Stimulated activated CD4-positive, alpha-beta T cell treated with anti-CD3 and anti-CD28 coated beads, TNF-alpha, amount 100 ng/mL, for 4 hours (primary cell): ENCODE results near the gene IFT172.
"Not testable (repeated sequence)": the region's sequence is repeated elsewhere in the genome, so short reads cannot be mapped to it uniquely, and the experiment has no call there.

Source experiments
- DNase-seq, 3 experiments: peaks; one replicate each; pipeline ENCODE4 v3.0.0-alpha.2; 2020; ENCODE audit warnings: low read depth in 3 of 3

IFT172 gene, protein sequence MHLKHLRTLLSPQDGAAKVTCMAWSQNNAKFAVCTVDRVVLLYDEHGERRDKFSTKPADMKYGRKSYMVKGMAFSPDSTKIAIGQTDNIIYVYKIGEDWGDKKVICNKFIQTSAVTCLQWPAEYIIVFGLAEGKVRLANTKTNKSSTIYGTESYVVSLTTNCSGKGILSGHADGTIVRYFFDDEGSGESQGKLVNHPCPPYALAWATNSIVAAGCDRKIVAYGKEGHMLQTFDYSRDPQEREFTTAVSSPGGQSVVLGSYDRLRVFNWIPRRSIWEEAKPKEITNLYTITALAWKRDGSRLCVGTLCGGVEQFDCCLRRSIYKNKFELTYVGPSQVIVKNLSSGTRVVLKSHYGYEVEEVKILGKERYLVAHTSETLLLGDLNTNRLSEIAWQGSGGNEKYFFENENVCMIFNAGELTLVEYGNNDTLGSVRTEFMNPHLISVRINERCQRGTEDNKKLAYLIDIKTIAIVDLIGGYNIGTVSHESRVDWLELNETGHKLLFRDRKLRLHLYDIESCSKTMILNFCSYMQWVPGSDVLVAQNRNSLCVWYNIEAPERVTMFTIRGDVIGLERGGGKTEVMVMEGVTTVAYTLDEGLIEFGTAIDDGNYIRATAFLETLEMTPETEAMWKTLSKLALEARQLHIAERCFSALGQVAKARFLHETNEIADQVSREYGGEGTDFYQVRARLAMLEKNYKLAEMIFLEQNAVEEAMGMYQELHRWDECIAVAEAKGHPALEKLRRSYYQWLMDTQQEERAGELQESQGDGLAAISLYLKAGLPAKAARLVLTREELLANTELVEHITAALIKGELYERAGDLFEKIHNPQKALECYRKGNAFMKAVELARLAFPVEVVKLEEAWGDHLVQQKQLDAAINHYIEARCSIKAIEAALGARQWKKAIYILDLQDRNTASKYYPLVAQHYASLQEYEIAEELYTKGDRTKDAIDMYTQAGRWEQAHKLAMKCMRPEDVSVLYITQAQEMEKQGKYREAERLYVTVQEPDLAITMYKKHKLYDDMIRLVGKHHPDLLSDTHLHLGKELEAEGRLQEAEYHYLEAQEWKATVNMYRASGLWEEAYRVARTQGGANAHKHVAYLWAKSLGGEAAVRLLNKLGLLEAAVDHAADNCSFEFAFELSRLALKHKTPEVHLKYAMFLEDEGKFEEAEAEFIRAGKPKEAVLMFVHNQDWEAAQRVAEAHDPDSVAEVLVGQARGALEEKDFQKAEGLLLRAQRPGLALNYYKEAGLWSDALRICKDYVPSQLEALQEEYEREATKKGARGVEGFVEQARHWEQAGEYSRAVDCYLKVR (N-terminal part only)

DNA sequence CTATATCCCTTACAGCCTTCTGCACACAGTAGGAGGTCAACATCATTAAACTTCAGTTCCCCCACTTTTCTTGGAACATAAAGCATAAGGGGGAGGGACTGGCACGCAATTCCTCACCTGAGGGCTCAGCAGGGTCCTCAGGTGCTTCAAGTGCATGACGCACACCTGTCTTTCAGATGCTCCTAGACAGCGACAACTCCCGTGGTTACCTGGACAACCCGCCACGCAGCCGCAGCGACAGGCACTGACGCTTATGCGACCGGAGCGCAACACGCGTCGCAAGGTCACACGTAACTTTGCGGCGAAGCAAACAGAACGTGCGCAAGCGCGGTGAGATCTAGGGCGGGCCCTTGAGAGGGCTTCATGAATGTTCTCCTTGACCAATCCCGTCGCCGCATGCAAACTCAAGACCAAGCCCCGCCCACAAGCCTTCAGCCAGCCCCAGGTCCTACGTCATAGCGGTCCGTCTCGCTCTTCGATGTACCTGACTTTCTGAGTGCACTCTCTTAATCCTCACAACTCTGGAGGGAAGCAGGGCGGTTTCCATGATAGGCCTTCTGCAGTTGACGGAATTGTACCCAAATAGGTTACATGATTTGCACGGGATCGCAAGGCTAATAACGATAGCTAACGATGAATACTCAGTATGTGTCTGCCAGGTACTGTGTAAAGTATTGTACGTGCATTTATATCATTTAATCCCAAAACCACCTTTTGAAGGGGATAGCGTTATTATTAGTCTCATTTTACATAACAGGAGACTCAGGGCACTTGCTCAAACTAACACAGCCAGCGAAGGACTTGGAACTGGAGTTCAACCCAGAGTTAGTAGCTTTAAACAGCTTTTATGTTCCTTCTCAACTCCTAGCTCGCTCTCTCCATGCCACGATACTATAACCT is at the start of gene IFT172:
Gene IFT172, minus strand, starts transcription at position 246 of the 900 bp plus-strand sequence. Its CDS starts 90 bp downstream, at position 156.
- DNase-seq: peak; percentile 85 to 99 (median 97)

DNA sequence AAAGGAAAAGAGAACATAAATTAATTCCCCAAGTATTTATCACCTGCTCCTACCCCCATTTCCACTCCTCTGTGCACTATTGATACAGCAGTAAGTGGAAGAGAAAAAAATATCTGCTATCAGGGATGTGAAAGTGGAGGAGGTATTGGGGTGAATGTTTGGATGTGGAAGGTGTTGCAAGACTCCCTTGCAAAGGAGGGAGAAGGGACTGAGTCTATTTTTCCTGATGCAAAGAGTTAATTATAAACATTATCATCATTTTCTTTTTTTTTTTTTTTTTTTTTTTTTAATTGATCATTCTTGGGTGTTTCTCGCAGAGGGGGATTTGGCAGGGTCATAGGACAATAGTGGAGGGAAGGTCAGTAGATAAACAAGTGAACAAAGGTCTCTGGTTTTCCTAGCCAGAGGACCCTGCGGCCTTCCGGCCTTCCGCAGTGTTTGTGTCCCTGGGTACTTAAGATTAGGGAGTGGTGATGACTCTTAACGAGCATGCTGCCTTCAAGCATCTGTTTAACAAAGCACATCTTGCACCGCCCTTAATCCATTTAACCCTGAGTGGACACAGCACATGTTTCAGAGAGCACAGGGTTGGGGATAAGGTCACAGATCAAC is 49.4 kb upstream of the IFT172 start:
- not testable (repeated sequence) for DNase-seq

DNA sequence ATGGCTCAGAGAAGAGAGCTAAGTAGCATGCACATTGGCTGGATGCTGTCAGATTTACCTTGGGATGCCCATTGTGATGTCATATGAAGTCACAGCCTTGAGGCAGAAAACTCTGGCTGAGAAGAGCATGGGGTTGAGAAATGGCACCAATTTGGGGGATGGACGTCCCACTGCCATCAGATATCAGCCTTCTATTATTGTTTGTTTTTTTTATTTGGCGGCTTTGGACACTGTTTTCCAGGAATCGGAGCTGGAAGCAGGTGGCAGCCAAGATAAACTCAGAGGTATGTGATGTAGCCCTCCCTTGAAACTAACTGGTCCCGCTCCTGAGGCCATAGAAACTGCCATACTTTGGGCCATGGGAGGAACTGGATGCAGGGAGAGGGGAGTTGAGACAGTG is 47.7 kb upstream of the IFT172 start:
- no peak for DNase-seq

DNA sequence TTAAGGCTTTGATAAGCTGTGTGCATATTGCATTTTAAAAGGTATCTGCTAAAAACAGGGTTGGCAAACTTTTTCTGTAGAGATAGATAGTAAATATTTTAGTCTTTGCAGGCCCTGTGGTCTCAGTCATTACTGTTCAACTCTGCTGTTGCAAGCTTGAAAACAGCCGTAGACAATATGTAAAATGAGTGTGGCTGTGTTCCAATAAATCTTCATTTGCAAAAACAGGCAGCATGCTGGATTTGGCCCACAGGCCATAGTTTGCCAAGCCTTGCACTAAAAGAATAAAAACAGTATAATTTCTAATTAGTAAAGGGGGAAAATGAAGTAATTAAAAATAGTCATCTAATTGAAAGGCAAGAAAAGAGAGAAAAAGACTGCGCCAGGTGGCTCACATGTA is 42.4 kb upstream of the IFT172 start:
- DNase-seq: no peak

DNA sequence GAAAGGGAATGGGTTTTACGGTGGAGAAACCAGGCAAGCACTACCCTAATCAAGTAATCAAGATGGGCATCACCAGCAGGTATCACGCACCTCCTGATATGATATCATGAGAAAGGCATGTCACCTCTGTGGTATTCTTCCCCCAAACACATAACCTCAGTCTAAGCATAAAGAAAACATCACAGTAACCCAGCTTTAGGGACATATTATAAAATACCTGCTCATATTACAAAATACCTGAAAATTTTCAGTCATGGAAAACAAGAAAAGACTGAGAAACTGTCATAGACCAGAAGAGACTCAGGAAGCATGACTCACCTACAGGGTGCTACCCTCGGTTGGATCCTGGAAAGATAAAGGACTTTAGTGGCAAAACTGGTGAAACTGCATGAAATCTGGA is 37.6 kb upstream of the IFT172 start:
- DNase-seq: no peak

DNA sequence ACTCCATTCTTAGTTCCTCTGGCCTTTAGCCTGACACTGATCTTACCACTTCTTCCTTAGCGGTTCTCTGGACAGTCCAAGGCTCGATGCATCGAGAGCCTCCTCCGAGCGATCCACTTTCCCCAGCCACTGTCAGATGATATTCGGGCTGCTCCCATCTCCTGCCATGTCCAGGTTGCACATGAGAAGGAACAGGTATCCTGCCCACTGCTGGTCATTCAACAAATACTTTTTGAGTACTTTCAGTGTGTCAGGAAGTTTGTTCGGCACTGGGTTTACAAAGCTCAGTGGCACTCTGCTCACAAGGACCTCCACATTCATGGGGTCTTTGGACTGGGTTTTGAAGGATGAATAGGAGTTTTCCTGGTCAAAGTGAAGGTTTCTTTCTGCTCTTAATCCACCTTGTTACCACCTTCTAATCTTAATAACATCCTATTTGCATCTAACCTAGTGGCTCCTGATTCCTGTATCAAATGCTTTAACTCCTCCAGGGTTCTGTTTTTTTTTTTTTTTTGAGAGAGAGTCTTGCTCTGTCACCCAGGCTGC is 32.9 kb upstream of the IFT172 start:
- DNase-seq: no peak

DNA sequence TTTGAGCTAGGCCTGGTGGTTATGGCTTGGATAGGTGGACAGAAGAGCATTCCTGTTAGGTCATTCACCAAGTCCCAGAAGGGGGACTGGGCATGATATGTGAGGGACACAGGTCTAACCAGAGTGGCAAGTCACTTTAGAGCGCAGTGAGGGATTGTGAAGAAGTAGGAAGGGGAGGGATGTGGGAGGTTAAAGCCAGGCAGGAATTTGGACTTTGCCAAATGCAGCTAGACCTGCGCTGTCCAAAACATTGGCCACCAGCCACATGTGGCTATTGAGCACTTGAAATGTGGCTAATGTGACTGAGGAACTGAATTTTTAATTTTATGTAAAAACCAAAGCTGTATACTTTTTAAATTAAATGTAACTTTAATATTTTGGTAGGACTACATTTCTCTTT is 30.8 kb upstream of the IFT172 start:
- DNase-seq: no peak

DNA sequence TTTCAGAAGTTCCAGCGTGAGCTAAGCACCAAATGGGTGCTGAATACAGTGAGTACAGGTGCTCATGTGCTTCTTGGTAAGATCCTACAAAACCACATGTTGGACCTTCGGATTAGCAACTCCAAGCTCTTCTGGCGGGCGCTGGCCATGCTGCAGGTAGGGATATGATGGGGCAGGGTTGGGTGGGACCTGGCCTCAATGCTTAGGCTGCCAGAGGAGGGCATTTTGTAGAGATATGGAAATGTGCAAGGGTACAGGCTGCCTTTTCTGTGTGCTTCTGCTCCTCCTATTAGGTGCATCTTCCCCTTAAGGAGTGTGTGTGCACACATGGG is 29.2 kb upstream of the IFT172 start:
- no peak for DNase-seq

DNA sequence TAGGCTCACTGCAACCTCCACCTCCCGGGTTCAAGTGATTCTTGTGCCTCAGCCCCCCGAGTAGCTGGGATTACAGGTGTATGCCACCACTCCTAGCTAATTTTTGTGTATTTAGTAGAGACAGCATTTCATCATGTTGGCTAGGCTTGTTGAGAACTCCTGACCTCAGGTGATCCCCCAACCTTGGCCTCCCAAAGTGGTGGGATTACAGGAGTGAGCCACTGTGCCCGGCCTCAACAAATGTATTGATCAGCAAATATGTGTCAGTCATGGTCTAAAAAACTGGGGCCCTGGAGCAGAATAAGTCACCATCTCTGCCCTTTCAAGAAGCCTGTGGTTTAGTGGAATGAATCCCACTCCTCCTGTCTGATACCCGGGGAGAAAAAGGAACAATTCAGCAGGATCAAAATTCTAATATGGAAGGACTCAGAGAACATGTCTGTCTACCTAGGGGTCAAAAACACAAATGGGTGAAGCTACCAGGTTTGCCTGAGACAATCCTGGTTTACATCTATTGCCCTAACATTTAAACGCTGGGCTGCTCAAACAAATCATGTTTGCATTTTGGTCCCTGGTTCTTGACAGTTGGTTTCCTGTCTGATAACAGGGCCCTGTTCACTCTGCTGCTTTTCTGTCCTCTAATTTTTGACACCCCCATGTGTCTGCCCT is 28.7 kb upstream of the IFT172 start:
- no peak for DNase-seq

DNA sequence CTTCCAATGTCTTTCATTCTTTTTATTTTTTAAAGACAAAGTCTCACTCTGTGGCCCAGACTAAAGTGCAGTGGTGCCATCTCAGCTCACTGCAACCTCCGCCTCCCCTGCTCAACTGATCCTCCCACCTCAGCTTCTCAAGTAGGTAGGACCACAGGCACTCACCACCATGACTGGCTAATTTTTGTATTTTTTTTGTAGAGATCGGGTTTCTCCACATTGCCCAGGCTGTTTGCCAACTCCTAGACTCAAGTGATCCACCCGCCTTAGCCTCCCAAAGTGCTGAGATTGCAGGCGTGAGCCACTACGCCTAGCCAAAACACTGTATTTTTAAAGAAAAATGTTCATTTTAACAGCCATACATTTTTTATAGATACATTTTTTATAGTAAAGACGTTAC is 19.8 kb upstream of the IFT172 start:
- no peak for DNase-seq

DNA sequence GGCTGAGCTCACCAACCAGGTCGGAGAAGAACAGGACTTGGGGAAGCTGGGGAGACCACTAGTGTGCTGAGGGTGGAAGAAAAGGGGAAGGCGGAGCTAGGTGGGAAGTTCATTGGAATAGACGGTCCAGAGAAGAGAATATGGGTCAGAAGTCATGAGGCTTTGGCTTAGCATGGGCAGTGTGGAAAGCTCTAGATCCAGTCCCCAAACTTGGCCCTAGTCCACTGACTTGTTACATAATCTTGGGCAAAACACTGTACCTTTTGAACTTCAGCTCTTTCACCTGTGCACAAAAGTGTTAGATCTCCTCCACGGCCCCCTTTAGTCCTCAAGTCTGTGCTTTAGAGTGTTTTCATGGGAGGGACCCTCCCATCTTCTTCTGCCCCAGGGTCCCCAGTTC is 17.8 kb upstream of the IFT172 start:
- no peak for DNase-seq

DNA sequence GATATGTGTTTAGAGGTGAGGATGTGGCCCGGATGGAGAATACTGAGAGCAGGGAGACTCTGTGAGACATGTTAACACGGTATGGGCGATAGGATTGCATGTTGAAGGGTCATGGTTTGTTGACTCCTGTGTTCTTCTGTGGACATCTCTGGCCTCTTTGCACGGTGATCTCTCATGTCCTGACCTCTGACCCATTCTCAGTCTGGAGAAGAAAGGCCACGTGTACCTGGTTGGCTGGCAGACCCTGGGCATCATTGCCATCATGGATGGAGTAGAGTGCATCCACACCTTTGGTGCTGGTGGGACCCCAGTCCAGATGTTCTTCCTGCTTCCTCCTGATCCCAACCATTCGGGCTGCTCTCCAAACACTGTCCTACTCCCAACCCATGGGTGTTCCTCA is 17.0 kb upstream of the IFT172 start:
- no peak for DNase-seq

DNA sequence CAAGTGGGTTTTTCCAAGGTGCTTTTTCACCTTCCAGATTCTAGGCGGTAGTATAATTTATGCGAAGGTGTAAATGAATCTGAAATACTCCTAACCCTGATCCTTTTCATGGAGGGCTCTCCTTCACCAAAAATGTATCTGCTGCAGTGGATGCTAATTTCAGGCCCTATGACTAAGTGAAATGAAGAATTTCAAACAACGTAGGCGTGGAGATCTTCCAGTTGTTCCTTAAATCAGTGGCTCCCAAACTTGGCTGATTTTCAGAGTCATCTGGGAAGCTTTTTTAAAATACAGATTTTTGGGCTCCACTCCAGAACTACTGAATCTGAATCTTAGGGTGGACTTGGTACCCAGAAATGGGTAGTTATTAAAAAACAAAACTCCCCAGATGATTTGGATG is 12.6 kb upstream of the IFT172 start:
- DNase-seq: no peak

DNA sequence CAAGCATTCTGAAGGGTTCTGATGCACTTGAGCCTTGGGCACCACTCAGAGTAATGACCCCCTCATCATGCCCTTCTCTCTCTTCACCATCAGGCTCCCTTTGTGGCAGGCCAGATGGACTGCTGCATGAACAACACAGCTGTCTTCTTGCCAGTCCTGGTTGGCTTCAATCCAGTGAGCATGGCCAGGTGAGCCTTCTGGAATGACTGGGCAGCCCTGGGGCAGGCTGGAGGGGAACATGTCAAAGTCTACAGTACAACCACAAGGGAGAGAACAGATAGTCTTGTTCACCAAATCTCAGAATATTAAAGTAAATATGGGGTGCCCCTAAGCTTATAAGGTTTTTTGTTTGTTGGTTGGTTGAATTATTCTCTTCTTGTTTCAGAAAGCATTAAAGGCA is 11.5 kb upstream of the IFT172 start:
- DNase-seq: no peak

DNA sequence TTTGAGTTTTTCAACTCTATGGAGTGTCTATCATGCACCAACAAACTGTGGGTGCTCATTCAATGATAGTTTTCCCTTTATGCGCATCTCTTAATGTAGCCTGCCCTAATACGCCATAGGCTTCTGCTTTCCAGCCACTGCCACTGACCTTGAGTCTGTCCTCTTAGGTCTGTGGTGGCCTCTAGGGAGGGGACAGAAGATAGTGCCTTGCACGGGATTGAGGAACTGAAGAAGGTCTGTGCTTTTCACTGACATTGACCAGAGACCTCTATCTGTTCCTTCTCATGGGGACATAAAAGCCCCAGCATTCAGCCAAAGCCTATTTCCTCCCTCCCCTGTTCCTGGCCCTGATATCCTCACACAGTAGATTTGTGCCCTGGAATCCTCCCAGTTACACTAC is 9.4 kb upstream of the IFT172 start:
- DNase-seq: no peak

DNA sequence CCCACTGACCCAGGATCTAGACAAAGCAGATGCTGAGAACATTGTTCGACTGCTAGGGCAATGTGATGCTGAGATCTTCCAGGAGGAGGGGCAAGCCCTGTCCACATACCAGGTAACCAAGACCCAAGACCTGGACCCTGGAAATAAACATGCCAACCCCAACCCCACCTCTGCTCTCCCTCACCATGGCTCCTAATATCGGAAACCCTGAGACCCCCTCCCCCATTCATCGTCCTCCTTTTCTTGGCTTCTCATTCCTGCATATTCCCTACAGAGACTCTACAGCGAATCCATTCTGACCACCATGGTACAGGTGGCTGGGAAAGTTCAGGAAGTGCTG is 7.7 kb upstream of the IFT172 start:
- no peak for DNase-seq

DNA sequence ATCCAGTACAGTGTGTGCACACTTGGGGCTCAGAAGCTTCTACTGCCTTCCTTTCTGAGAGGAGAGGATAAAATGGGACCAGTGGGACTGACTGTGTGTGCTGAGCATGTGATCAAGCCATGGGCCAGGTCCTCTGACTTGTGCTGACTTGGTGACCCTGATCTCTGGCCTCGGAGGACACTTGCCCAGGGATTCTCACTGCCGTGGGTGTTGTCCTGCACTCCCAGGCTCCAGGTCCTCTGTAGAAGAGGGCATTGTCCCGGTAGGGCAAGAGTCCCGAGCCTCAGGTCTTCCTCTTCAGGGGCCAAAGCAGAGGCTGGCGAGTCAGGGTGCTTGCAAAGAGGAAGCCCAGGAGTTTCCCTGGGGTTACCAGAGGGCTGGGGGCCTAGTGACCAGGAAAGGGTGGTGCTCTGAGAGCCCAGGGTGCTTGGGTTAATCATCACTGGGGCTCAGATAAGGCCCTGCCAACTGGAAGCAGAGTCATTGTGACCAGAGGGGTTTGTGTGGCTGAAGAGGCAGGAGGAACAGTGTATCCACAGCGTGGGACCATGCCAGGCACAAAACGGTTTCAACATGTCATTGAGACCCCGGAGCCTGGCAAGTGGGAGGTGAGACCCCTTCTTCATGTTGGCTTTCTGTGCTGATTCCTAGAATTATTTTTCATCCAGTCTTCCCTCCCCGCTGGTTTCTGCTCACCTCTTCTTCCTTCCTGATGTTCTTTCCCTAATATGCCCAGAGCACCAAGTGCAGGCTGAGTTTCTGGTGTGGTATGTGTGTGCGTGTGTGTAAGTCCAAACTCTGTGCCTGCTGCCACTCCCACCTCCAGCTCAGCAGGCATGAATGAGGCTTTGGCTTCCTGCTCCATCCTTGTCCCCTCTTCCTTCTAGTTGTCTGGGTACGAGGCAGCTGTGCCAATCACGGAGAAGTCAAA is 7.1 kb upstream of the IFT172 start, which contains the start of gene GCKR:
Gene GCKR, plus strand, starts transcription at position 483 of the 931 bp plus-strand sequence. Its CDS starts 66 bp downstream, at position 549.
- no peak for DNase-seq

DNA sequence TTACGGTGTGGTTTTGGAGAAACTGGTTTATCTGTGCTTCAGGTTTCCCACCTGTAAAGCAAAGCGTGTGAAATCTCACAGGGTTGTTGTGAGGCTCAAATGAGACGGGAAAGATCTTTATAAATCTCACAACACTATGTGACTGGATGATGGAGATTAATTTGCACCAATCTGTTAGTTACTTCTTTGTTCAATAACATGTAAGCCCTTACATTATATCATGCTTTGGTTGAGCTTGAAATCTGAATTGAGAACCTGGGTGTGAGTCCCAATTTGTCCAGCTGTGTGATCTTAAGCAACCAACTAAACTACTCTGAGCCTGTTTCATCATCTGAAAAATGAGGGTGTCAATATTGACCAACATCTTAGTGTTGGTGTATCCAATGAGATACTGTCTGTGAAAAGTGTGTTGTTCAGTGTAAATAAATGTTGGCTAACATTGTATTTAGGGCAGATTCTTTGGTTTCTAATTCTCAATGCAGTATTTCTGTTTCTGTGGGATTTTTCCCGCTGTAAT is 6.4 kb upstream of the IFT172 start:
- DNase-seq: no peak
